LNCAP (cell line): Measurements from ENCODE around the gene ASIC4.

ENCODE experiments used
- CTCF ChIP-seq: fragments of 450-650 bp; IDR thresholded peaks from 2 replicates; pipeline ENCODE4 v1.5.1; 2017; ENCODE audit warnings: mild to moderate bottlenecking

Gene ASIC4

GRCh38 chr2:219553168-219553417 is 38.8 kb downstream of the ASIC4 start:
- no peak for TF ChIP-seq CTCF

- no peak for TF ChIP-seq CTCF
These were observed 39.2 kb downstream of the ASIC4 start for GRCh38 chr2:219553463-219553963.

GRCh38 chr2:219554350-219554749 is 40.1 kb downstream of the ASIC4 start:
- no peak for TF ChIP-seq CTCF

- TF ChIP-seq CTCF: no peak
These were observed 41.7 kb downstream of the ASIC4 start for GRCh38 chr2:219555956-219556355.

GRCh38 chr2:219556413-219556812 is 42.1 kb downstream of the ASIC4 start:
- TF ChIP-seq CTCF: no peak

DNA sequence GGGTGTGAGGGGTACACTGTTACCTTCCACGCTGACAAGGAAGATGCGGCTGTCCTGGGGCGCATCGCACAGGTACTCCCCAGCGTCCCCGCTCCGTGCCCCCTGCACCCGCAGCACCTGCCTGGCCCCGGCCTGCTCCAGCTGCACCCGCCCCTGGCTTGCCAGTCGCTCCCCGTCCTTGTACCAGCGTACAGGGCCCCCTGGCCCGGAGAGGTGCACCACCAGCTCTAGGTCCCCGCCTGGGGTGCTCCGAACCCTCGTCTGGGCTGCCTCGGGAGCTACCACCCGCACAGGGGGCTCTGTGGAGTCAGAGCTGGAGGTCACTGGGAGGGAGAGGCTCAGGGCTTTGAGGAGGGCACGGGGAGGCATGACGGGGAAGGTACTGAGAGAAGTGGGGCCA is 43.0 kb downstream of the ASIC4 start:
- no peak for TF ChIP-seq CTCF

GRCh38 chr2:219557791-219558785 is 43.8 kb downstream of the ASIC4 start:
- TF ChIP-seq CTCF: no peak
